EH (cell line): ENCODE results near the gene GDF15.
"Not testable (repeated sequence)": the region's sequence is repeated elsewhere in the genome, so short reads cannot be mapped to it uniquely, and the experiment has no call there.

Experiments
- DNase-seq: peaks from one replicate; pipeline ENCODE4 v3.0.0-alpha.2; 2015; ENCODE audit warnings: low read depth

The GDF15 gene

DNA sequence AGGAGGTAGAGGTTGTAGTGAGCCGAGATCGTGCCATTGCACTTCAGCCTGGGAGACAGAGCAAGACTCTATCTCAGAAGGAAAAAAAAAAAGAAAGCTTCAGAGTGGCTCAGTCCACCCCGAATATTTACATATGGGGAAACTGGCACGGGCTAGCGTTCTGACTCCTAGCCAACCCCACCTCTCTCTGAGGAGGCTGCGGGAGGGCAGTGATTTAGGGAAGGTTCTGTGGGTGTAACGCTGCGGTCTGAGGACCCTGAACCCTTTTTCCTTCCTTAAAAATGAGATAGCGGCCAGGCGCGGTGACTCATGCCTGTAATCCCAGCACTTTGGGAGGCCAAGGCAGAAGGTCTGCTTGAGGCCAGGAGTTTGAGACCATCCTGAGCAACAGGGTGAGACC lies 6.5 kb downstream of the GDF15 start:
- DNase-seq: no peak

DNA sequence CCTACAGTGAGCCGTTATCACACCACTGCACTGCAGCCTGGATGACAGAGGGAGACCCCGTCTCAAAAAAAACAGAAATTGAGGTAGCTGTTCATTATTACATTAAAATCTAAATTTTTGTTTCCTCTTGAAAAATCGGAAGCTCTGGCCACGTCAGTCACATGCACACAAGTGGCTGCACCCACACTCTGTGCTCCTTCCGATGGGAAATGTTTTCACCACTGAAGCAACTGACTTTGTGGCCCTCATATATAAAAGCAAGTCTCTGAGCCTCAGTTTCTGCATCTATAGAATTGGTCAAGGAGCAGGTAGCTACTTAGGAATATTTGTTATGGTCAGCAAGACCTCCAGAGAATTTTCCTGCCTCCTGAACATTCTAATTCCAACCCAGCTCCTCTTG lies 7.0 kb downstream of the GDF15 start:
- DNase-seq: no peak

DNA sequence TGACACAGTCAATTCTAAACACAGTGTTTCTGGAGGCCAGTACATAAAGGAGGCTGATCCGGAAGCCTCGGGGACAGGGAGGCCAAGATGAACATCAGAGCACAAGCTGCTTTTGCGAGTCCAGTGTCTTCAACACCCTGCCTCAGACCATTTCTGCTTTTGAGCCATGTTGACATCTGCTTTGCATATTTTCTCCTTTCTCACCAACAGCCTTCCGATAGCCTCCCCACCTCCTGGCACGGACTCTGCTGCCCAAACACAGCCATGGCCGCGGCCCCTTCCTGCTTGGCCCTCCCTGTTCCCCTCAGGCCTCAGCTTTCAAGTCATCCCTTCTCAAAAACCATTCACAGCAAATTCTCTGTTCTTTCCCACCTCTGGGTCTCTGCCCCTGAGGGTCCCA lies 7.9 kb downstream of the GDF15 start:
- DNase-seq: no peak

DNA sequence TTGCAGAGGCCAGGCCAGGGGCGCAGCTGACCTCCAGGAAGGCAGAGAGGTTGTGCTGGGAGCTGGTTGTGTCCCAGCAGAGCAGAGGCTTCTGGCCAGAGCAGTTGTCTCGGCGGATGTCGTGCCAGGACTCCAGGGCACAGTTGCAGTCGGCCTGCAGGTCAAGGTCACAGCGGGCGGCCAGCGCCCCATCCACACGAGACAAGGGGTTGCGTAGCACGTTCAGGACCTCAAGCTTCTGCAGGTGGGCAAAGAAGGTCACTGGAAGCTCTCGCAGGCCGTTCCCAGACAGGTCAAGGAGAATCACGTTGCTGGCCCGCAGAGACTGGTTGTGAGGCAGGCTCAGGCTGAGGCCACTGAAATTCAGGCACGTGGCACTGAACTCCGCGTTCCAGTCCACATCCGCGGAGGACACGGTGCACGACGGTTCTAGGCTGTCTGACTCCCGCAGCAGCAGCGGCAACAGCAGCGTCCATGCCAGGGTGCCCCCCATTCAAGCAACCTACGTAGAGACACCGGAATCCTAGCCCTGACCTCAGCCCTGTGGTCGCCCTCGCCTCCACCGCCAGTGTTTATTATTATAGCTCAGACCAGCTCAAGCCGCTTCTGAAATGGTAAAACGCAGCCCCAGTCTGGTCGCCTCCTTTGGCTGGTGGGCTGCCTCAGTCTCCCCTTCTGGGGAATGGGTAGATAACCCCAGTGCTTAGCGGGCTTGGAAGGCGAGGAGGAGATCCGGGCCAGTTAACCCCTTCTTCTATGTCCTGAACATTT lies 10.7 kb downstream of the GDF15 start:
- no peak for DNase-seq

DNA sequence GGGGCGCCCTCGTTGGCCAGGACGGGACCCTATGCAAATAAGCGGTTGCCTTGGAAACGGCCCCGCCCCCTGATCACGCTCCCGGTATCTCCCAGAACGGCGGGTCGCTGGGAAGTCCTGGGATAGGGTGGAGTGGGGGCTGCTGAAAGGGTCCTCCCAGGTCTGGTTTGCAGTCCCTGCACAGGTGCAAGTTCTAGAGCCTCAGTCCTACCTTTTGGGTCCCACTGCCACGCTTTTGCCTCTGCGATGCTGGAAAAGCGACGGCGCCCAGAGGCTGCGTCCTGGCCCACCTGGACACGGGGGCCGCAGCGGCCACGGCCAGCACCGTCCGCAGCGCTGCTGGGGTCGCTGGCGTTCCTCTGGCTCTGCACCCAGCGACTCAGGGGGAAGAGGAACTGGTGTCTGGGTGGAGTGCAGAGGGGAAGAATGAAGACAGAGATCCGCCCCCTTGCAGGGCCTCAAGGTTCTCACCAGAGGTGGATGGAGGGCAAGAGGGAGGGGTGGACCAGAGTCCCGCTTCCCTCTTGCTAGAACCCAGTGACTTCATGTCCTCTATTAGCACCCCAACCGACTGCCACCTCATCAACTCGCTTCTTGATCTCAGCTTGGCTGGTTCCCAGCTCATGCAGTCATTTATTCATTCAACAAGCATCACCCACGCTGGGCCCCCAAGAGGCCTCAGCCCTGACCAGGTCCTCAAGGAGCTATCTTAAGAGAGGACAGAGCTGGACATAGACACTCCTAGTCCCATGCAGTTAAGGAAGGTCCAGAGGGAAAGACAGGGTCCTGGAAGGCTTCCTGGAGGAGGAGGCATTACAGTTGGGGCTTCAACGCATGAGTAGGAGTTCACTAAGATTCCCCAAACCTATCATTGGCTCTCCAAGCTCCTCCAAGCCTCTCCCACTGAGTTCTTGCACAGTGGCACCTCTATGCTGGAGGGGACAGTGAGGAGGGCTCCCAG lies 11.6 kb downstream of the GDF15 start, which contains the start of gene LRRC25:
Gene LRRC25 (minus strand): TSS at position 381 of the 961 bp plus-strand sequence. CDS start 659 bp downstream, outside the sequence.
- DNase-seq: no peak

DNA sequence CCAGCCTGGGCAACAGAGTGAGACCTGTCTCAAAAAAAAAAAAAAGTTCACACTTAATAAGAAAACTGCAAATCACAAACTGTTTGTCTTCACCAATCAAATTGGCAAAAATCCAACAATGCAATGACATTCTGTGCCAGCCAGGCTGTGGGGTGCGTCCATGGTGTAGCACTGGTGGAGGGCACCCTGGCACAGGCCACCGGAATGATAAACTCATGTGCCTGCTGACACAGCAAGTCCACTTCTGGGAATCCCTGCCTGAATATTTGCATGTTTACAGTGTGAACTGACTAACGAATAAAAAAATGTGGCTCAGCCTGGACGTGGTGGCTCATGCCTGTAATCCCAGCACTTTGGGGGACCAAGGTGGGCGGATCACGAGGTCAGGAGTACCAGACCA lies 13.1 kb downstream of the GDF15 start:
- DNase-seq: peak; percentile 84

DNA sequence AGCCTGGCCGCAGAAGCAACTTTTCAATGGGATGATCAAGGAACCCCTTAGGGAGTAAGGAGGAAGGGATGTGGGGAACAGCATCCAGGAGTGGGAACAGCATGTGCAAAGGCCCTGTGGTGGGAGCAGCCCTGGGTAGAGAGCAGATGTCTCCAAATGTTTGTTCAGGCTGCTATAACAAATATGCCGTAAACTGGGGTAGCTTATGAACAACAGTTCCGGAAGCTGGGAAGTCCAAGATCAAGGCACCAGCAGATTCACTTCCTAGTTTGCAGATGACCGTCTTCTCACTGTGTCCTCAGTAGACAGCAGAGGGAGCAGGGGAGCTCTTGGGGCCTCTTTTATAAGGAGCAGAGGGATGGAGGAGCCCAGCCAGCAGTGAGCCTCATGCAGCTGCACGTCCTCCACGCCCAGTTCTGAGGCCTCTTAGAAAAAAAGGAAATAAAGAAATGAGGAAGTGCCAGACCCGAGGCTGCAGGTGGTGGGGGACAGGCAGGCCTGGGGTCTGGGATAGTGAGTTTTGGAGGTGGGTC lies 15.7 kb downstream of the GDF15 start:
- peak; percentile 80 for DNase-seq

DNA sequence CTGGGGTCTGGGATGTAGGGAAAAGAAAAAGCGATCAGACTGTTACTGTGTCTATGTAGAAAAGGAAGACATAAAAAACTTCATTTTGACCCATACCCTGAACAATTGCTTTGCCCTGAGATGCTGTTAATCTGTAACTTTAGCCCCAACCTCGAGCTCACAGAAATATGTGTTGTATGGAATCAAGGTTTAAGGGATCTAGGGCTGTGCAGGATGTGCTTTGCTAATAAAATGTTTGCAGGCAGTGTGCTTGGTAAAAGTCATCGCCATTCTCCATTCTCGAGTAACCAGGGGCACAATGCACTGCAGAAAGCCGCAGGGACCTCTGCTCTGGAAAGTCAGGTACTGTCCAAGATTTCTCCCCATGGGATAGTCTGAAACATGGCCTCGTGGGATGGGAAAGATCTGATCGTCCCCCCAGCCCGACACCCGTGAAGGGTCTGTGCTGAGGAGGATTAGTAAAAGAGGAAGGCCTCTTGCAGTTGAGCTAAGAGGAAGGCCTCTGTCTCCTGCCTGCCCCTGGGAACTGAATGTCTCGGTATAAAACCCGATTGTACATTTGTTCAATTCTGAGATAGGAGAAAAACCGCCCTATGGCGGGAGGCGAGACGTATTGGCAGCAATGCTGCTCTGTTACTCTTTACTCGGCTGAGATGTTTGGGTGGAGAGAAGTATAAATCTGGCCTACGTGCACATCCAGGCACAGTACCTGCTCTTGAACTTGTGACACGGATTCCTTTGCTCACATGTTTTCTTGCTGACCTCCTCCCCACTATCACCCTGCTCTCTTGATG lies 16.7 kb downstream of the GDF15 start:
- DNase-seq: not testable (repeated sequence)

DNA sequence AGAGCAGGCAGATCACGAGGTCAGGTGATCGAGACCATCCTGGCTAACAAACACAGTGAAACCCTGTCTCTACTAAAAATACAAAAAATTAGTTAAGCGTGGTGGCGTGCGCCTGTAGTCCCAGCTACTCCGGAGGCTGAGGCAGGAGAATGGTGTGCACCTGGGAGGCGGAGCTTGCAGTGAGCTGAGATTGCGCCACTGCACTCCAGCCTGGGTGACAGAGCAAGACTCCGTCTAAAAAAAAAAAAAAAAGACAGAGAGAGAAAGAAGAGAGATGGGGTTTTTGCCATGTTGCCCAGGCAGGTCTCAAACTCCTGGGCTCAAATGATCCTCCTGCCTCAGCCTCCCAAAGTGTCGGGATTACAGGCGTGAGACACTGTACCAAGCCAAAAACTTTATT lies 19.8 kb downstream of the GDF15 start:
- not testable (repeated sequence) for DNase-seq

DNA sequence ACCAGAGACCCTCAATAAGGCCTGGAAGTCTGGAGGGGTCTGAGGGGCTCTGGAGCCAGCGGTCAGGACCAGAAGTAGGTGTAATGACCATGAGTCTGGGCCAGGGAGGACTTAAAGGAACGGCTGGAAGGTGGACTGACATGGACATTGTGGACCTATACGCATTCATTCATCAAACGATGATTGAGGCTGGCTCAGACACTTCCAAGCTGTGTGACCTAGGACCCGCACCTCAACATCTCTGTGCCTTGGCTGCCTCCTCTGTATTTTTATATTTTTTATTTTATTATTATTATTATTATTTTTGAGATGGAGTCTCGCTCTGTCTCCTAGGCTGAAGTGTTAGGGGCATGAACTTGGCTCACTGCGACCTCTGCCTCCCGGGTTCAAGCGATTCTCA lies 20.8 kb downstream of the GDF15 start:
- no peak for DNase-seq

DNA sequence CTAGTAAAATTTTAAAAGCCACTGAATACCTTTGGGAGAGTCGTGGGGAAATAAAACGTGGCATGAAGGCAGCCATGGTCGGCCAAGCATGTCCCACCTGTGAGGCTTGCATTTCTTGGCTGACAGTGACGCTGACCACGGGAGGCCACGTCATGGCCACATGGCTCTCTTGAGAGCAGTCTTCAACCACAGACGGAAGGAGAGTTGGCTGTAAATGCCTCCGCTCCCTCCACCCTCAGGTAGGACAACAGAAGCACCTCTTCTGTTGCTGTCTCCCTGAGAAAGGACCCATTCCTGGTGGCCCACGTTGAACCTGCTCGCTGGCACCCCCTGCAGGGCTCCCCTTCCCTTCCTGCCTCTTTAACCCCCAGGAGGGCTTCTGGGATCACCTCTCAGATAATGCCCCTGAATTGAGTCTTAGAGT lies 22.1 kb downstream of the GDF15 start:
- no peak for DNase-seq

DNA sequence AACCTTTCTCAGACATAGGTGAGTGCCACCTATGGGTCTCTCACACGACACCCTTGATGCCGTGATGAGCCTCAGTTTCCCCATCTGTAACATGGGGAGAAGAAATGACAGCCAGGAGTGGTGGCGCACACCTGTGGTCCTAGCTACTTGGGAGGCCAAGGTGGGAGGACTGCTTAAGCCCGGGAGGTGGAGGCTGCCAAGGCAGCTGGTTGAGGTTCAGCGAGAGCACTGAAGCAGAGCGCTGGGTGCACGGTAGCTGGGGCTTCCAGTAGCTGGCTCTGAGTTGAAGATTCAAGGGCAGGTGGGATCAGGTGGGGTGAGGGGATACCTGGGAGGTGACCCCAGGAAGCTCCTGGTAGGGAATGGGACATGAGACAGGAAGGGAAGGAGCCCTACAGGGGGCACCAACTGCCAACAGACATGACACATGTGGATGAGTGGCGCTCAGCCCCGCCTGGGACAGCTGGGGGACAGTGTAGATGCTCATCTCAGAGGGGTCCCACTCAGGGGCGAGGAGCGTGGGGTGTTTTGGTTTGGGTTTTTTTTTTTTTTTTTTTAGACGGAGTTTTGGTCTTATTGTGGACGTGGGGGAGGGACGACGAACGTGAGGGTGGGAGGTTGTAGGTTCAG lies 26.8 kb downstream of the GDF15 start:
- no peak for DNase-seq

DNA sequence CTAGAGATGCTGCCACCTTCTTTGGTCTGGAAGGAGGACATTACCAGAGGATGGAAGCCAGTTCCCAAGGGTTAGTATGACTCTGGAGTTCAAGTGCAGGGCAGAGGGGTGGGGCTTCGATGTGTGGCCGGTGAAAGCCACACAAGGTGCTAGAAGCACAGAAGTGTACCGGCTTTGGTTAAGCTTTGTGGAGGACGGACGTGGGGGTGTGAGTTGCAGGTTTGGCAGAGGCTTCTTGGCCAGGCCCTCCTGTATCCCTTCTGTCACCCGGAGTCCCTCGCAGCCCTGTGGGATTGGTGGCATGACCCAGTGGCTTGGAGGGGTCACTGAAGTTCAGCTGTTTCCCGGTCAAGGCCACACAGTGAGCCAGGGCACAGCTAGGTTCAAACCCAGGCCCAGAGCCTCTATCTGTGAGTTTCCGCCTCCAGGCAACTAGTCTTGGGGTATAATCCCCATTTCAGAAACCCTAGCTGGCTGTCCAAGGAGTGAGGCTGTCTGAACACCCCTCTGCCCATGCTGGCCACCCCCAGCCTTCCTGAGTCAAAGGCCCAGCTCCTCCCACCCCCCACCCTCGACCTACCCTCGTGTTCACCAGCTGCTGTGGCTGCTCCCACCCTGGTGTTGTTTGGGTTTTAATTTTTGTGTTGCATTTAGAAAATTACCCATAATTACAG lies 28.7 kb downstream of the GDF15 start:
- DNase-seq: peak; percentile 56

DNA sequence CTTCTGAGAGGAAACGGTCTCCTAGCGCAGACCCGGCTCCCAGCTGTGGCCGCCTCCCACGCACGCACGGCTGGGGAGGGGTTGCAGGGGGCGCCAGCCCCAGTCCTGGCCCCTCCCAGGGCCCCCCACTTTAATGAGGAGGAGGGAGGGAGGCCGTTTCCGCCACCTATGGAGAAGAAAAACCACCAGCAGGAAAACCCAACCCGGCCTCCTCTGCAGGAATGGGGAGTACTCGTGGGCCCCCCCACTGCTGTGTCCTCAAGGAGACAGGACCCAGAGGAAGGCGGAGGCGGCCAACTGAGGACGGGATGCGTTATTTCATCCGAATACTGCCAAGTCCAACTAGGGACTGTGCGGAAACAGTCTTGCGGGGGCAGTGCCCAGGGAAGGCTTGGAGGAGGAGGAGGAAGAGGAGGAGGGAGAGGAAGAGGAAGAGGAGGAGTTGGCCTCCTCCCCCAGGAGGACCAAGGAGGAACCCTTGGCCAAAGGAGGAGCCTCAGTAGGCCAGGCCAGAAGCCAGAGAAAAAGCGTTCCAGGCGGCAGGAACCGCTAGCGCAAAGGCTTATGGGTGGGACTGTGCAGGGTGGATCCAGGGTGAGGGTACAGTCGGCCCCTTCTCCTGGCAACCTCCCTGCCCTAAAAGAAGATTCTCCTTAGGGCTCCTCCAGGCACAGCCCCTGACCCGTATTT lies 29.4 kb downstream of the GDF15 start:
- DNase-seq: peak; percentile 85

DNA sequence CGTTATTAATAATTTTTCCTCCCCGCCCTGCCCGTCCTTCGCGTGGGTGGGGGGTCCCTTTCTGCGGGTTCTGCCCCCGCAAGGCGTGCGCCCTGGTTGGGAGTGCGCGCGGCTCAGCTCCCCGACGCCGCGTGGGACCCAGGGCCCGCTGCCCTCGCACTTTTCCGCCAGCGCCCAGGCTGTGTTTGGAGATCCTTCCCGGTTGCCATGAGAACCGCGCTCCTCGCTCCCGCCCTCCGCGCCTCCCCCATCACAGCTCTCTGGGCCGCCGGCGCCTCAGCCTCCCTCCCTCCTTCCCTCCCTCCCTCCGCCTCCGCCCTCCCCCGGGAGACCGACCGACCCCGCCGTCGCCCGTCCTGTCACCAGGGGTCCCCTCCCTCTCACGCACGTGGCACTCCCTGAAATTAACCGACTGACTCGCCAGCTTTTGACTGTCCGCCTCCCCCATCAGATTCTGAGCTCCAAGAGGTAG lies 30.9 kb downstream of the GDF15 start:
- DNase-seq: peak; percentile 92

DNA sequence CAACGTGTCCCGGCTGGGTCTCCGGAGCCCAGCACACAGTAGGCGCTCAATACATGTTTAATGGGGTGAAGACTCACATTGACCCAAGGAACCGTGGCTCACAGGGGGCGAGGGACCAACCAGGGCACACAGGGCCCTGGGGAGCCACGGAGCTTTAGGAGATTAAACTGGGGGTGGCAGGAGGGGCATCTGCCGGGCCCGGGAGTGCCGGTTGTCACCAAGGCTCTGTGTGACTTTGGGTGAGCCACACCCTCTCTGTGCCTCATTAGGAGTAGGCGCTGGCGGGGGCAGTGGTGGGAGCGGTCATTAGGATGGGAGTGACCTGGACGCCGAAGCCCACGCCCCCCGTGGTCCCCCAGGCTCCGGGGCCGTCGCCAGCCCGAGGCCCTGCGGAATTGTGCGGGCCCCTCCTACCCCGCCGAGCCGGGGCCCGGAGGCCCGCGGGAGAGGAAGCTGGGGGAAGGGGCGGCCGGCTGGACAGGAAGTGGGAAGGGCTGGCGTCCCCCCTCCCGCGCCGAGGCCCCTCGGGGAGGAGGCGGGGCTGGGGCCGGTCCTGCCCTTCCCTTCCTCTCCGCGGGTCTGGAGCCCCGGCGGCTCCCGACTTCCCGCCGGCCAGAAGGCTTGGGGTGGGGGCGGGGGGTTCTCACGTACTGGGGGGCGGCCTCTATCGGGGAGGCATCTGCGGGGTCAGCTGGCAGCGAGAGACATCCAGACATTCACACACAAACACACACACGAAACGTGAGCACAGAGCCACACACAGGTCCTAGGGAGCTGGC lies 31.5 kb downstream of the GDF15 start:
- DNase-seq: peak; percentile 91

DNA sequence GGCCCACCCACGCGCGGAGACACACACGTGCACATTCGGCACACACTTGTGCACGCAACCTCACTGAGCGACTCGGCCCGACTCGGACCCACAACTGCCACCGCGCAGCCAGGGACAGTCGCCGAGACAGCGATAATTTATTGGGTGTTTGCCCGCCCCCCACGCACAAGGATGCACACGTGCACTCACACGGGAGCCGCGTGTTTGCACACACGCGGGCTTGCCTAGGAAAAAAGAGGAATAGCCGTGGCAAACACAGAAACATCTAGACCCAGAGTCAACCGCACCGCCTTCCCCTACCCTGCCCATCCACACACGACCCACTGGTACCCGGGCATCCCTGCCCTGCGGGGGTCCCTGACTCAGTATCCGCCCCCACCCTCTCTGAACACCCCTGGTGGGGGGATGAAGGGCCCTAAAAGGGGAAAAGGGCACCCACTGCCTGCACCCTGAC lies 32.1 kb downstream of the GDF15 start:
- no peak for DNase-seq

DNA sequence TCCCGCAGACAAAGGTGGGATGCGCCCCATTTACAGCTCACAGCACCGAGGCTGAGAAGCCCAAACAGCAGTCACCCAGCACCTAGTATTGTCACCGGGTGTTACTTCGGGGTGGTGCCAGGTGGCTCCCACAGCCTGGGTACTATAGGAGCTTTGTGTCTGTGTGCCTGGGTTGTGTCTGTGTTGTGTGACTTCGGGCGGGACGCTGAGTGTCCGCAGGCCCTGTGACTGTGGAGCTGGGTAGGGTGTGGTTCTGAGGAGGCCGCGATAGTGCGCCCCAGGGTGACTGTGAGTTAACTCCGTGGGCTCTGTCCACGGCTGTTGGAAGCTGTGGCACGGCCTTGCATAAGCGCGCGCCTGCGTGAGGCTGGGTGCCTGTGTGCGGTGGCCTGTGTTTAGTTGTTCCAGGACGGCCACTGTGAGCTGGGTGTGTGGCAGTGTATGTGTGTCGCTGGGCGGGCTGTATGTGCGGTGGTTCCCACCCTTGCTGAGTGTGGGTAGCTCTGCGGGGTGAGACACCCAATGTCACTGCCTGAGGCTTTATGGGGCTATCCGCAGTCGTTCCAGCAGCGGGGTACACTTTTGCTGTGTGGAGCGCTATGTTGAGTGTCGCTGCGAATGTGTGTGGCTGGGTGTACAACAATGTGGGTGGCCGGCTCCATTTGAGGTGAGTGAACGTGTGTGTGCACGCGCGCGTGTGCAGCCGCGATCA lies 32.7 kb downstream of the GDF15 start:
- no peak for DNase-seq
